Germinal center (tissue), 1 donor: Measurements from ENCODE around the gene SH3RF3.
"Not testable (repeated sequence)": the region's sequence is repeated elsewhere in the genome, so short reads cannot be mapped to it uniquely, and the experiment has no call there.

Source experiments
- DNase-seq: peaks from one replicate; pipeline ENCODE4 v3.0.0; 2012; ENCODE audit warnings: mixed read lengths, low spot score

SH3RF3 gene

GRCh38 chr2:109159096-109159495 is 30.1 kb downstream of the SH3RF3 start:
- DNase-seq = no peak

GRCh38 chr2:109160714-109161440 is 31.9 kb downstream of the SH3RF3 start:
- DNase-seq = no peak

GRCh38 chr2:109162367-109162766 is 33.4 kb downstream of the SH3RF3 start:
- not testable (repeated sequence) for DNase-seq

GRCh38 chr2:109162999-109163398 is 34.0 kb downstream of the SH3RF3 start:
- DNase-seq = no peak

- DNase-seq = no peak
Measured at GRCh38 chr2:109164311-109164710, 35.3 kb downstream of the SH3RF3 start.

- DNase-seq = no peak
Measured at GRCh38 chr2:109164739-109165221, 35.8 kb downstream of the SH3RF3 start.

GRCh38 chr2:109166811-109167210 is 37.8 kb downstream of the SH3RF3 start:
- no peak for DNase-seq

GRCh38 chr2:109168086-109168485 is 39.1 kb downstream of the SH3RF3 start:
- DNase-seq = no peak

GRCh38 chr2:109168716-109169115 is 39.7 kb downstream of the SH3RF3 start:
- no peak for DNase-seq

GRCh38 chr2:109170645-109171044 is 41.6 kb downstream of the SH3RF3 start:
- DNase-seq = no peak

- DNase-seq = no peak
Measured at GRCh38 chr2:109171444-109172334, 42.7 kb downstream of the SH3RF3 start.

- DNase-seq = no peak
Measured at GRCh38 chr2:109172556-109173105, 43.6 kb downstream of the SH3RF3 start.

- no peak for DNase-seq
Measured at GRCh38 chr2:109173311-109174171, 44.5 kb downstream of the SH3RF3 start.

- DNase-seq = no peak
Measured at GRCh38 chr2:109174214-109174613, 45.2 kb downstream of the SH3RF3 start.

- DNase-seq = no peak
Measured at GRCh38 chr2:109174626-109175349, 45.8 kb downstream of the SH3RF3 start.

- DNase-seq = no peak
Measured at GRCh38 chr2:109175350-109175678, 46.3 kb downstream of the SH3RF3 start.

GRCh38 chr2:109176928-109177327 is 47.9 kb downstream of the SH3RF3 start:
- DNase-seq = no peak

GRCh38 chr2:109177635-109178034 is 48.6 kb downstream of the SH3RF3 start:
- DNase-seq = no peak

GRCh38 chr2:109178968-109179367 is 50.0 kb downstream of the SH3RF3 start:
- DNase-seq = no peak

GRCh38 chr2:109180786-109181185 is 51.8 kb downstream of the SH3RF3 start:
- no peak for DNase-seq

GRCh38 chr2:109182426-109182825 is 53.4 kb downstream of the SH3RF3 start:
- no peak for DNase-seq
